Panc1 (cell line): ENCODE results near the gene ZDHHC7. TPM values are rescaled to one million over a fixed set of nuclear protein-coding genes. Genes with fewer than 3 reads are reported as not detected.

Source experiments
- ATAC-seq: fragments of 200-7000 bp; cut with Tn5 transposase; 2 replicates; pipeline ENCODE4 v1.9.1; 2020; ENCODE audit warnings: mild to moderate bottlenecking, moderate library complexity
- BruUV-seq: library from RNA; stranded (reverse); fragments of 400-500 nt; replicated peaks from 2 replicates; lab custom pipeline; 2021; lab: Mats Ljungman, UMichigan
- CTCF ChIA-PET: fragments of 300-600 bp; sonication (Branson Sonifier 250); formaldehyde crosslinking; loops from one replicate; lab custom pipeline; 2022; ENCODE audit warnings: antibody characterized with exemption; lab: Charles Lee
- POLR2A ChIA-PET: fragments of 300-600 bp; sonication (Branson Sonifier 250); formaldehyde crosslinking; loops from one replicate; lab custom pipeline; 2022; ENCODE audit warnings: antibody characterized with exemption; lab: Charles Lee
- DNase-seq: peaks from one replicate; pipeline ENCODE4 v3.0.0-alpha.2; 2010; ENCODE audit warnings: low read depth, low spot score
- H3K27ac ChIP-seq: 2 replicates; pipeline ENCODE4 v1.5.1; 2011; ENCODE audit warnings: mild to moderate bottlenecking, low read length, inconsistent platforms
- H3K27me3 ChIP-seq: fragments of 200-500 bp; sonication (Bioruptor generic); 2 replicates; pipeline ENCODE4 v1.6.0; 2014; ENCODE audit warnings: low read length, inconsistent platforms; ENCODE audit not compliant: control insufficient read depth, insufficient read depth
- H3K36me3 ChIP-seq: fragments of 200-500 bp; sonication (Bioruptor generic); 2 replicates; pipeline ENCODE4 v1.5.1; 2014; ENCODE audit warnings: inconsistent platforms, mild to moderate bottlenecking, low read length, moderate library complexity; ENCODE audit not compliant: control insufficient read depth, insufficient read depth
- H3K4me1 ChIP-seq: 2 replicates; pipeline ENCODE4 v1.5.1; 2011; ENCODE audit warnings: inconsistent platforms, mild to moderate bottlenecking, low read length, moderate library complexity; ENCODE audit not compliant: control insufficient read depth, insufficient read depth
- H3K4me3 ChIP-seq, 2 experiments: 2 replicates each; pipeline ENCODE4 v1.5.1; 2011 to 2012; ENCODE audit warnings: low read depth in 2 of 2, low read length in 2 of 2, mild to moderate bottlenecking in 2 of 2, inconsistent platforms in 1 of 2, moderate library complexity in 1 of 2
- H3K9me3 ChIP-seq: fragments of 200-500 bp; sonication (Bioruptor generic); 2 replicates; pipeline ENCODE4 v1.5.1; 2014; ENCODE audit warnings: low read depth, mild to moderate bottlenecking, inconsistent platforms, low read length, moderate library complexity; ENCODE audit not compliant: control insufficient read depth, insufficient read depth
- POLR2AphosphoS5 ChIP-seq: IDR thresholded peaks from 2 replicates; pipeline ENCODE4 v1.6.1; 2012; ENCODE audit warnings: mild to moderate bottlenecking, low read depth, low read length, moderate library complexity
- SIN3A ChIP-seq: IDR thresholded peaks from 2 replicates; pipeline ENCODE4 v1.6.1; 2012; ENCODE audit warnings: low read depth, mild to moderate bottlenecking, low read length, moderate library complexity, borderline replicate concordance; ENCODE audit not compliant: insufficient read depth
- TCF7L2 ChIP-seq: IDR thresholded peaks from 2 replicates; pipeline ENCODE4 v1.6.1; 2011; ENCODE audit warnings: mild to moderate bottlenecking, low read depth, low read length, inconsistent platforms
- in situ Hi-C: cut with HindIII; loops from 2 replicates; pipeline ENCODE4 v1.10.0; 2016; ENCODE audit warnings: low sequenced_read_pairs, low pct_unique_long_range_greater_than_20kb
- intact Hi-C: fragments of 100-400 bp; cut with micrococcal nuclease; formaldehyde crosslinking; loops from one replicate; pipeline ENCODE4 v1.10.0; 2022; ENCODE audit not compliant: unreplicated experiment
- total RNA-seq: library from RNA; stranded (reverse); gene quantifications from one replicate; pipeline ENCODE4 v1.2.1, GENCODE V29; 2021; ENCODE audit not compliant: unreplicated experiment
- TF ChIP-seq, protein P1 (sequence below), 2 experiments: IDR thresholded peaks; 2 replicates each; pipeline ENCODE4 v1.6.1; 2011 to 2012; ENCODE audit warnings: low read depth in 2 of 2, control low read depth in 1 of 2, low read length in 1 of 2, mild to moderate bottlenecking in 1 of 2, moderate library complexity in 1 of 2; ENCODE audit not compliant: insufficient read depth in 1 of 2
- TF ChIP-seq, protein P2 (sequence below): fragments of 450-650 bp; IDR thresholded peaks from 2 replicates; pipeline ENCODE4 v1.5.1; 2017; ENCODE audit warnings: mild to moderate bottlenecking

The ZDHHC7 gene
- total RNA-seq, 1 experiment from 2014 or later = 71.5 TPM

DNA sequence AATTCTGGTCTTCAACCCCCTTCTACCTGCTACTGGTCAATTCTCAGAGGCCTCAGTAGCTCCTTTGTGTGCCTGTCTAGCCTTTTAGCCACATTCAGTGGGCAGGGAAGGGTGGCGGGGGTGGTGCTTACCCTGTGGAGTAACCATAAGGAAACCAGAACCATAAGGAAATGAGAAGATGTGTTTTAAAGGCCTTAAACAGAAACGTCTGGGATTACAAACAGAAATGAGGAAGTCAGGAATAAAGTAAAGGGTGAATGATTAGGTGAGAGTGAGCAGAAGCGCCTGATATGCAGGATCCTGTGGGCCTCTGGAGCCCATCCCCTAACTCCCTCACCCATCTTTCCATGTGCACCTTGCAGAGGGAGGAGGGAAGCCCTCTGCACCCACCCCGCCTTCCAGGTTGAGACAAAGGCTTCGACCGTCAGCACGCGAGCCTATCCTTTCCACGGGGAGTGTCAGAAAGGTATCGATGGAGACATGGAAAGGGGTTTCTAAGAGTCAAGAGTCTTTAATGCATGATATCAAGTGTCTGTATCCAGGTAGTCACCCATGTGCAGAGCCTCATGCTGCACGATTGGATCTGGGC is 36.6 kb upstream of the ZDHHC7 start:
- no peak overlapping the region for H3K4me3 ChIP-seq
- no peak overlapping the region for H3K27ac ChIP-seq
- TF ChIP-seq, protein P1, sequence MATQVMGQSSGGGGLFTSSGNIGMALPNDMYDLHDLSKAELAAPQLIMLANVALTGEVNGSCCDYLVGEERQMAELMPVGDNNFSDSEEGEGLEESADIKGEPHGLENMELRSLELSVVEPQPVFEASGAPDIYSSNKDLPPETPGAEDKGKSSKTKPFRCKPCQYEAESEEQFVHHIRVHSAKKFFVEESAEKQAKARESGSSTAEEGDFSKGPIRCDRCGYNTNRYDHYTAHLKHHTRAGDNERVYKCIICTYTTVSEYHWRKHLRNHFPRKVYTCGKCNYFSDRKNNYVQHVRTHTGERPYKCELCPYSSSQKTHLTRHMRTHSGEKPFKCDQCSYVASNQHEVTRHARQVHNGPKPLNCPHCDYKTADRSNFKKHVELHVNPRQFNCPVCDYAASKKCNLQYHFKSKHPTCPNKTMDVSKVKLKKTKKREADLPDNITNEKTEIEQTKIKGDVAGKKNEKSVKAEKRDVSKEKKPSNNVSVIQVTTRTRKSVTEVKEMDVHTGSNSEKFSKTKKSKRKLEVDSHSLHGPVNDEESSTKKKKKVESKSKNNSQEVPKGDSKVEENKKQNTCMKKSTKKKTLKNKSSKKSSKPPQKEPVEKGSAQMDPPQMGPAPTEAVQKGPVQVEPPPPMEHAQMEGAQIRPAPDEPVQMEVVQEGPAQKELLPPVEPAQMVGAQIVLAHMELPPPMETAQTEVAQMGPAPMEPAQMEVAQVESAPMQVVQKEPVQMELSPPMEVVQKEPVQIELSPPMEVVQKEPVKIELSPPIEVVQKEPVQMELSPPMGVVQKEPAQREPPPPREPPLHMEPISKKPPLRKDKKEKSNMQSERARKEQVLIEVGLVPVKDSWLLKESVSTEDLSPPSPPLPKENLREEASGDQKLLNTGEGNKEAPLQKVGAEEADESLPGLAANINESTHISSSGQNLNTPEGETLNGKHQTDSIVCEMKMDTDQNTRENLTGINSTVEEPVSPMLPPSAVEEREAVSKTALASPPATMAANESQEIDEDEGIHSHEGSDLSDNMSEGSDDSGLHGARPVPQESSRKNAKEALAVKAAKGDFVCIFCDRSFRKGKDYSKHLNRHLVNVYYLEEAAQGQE (IDR thresholded peaks at IDR 0.05; ENCODE audit: insufficient read depth in 1 of 2, low read depth in 2 of 2, low read length in 1 of 2) = no peak
- TF ChIP-seq, protein P2, sequence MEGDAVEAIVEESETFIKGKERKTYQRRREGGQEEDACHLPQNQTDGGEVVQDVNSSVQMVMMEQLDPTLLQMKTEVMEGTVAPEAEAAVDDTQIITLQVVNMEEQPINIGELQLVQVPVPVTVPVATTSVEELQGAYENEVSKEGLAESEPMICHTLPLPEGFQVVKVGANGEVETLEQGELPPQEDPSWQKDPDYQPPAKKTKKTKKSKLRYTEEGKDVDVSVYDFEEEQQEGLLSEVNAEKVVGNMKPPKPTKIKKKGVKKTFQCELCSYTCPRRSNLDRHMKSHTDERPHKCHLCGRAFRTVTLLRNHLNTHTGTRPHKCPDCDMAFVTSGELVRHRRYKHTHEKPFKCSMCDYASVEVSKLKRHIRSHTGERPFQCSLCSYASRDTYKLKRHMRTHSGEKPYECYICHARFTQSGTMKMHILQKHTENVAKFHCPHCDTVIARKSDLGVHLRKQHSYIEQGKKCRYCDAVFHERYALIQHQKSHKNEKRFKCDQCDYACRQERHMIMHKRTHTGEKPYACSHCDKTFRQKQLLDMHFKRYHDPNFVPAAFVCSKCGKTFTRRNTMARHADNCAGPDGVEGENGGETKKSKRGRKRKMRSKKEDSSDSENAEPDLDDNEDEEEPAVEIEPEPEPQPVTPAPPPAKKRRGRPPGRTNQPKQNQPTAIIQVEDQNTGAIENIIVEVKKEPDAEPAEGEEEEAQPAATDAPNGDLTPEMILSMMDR = no peak
- no peak for TF ChIP-seq POLR2AphosphoS5
- TF ChIP-seq TCF7L2 = no peak
- TF ChIP-seq SIN3A = no peak
- ATAC-seq = no peak
- CTCF ChIA-PET = interaction anchor here (1.2 kb wide), 1 partner anchor 8 kb away, joined by 4 read pairs; no protein-coding TSS in a partner anchor
- POLR2A ChIA-PET = interaction anchor here (0.6 to 0.7 kb wide), 3 partner anchors 9 to 156 kb away, joined by 3 to 14 read pairs (median 7); no protein-coding TSS in a partner anchor
- no TSS peak for BruUV-seq
- no peaks in the 10 kb centered on the region for H3K9me3 ChIP-seq
- in situ Hi-C loops = no loop called here
- no peak for DNase-seq
- intact Hi-C loops = no loop called here
- no peaks in the 10 kb centered on the region for H3K4me1 ChIP-seq
- H3K27me3 ChIP-seq = no peaks in the 10 kb centered on the region
- no peaks in the 10 kb centered on the region for H3K36me3 ChIP-seq

DNA sequence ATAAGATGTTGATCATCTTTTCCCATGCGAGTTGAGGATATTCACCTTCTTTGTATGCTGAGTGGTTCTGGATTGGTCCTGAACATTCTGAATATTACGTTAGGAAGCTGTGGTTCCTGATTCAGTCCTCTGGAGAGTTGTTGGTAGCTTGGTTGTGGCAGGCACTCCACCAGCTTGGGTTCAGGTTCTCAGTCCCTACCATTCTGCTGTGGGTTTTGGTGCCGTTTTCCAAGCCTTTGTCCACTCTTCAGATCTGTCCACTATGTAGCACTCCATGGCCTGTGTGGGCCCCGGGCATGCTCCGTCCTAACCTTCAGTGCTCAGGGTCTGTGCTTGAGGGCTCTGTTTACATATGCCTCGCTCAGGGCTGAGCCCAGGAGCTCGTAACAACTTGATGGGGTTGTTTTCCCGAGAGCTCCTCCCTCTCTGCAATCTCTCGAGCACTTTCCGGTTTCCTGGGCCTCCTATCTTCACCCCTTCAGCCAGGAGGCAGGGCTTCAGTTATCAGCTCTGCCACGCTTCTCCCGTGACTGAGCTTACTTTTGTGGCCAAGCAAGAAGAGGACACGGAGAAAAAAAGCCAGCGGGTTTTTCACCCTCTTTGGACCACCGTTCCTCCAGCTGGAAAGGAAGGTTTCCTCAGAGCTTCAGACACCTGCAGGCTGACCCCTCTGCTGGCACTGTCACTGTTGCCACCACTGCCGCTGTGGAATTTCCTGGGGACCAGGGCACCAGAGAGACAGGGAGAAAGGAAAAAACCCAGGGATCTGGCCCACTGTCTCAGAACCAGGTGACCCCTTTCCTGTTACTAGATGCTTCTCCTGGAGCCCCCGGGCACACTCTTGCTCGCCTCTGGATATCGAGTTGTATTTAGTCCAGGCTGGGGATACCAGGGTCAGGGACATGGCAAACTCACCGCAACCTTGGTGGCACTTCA is 35.9 kb upstream of the ZDHHC7 start:
- intact Hi-C loops = no loop called here
- Histone ChIP-seq H3K27me3 (no peaks in the 10 kb centered on the region), H3K36me3 (no peaks in the 10 kb centered on the region), H3K4me3 (no peak overlapping the region), H3K27ac (no peak overlapping the region), H3K4me1 (no peaks in the 10 kb centered on the region), H3K9me3 (no peaks in the 10 kb centered on the region)
- no peak for TF ChIP-seq TCF7L2
- TF ChIP-seq, protein P2 = no peak
- TF ChIP-seq, protein P1 (IDR thresholded peaks at IDR 0.05; ENCODE audit: insufficient read depth in 1 of 2, low read depth in 2 of 2, low read length in 1 of 2) = no peak
- no peak for TF ChIP-seq SIN3A
- no peak for TF ChIP-seq POLR2AphosphoS5
- ChIA-PET CTCF (interaction anchor here (1.2 kb wide), 1 partner anchor 9 kb away, joined by 4 read pairs; no protein-coding TSS in a partner anchor), POLR2A (no interaction called here)
- BruUV-seq = no TSS peak
- ATAC-seq = no peak
- in situ Hi-C loops = no loop called here
- no peak for DNase-seq
